Measurements from ENCODE around the gene VSTM2B.

Gene VSTM2B

DNA sequence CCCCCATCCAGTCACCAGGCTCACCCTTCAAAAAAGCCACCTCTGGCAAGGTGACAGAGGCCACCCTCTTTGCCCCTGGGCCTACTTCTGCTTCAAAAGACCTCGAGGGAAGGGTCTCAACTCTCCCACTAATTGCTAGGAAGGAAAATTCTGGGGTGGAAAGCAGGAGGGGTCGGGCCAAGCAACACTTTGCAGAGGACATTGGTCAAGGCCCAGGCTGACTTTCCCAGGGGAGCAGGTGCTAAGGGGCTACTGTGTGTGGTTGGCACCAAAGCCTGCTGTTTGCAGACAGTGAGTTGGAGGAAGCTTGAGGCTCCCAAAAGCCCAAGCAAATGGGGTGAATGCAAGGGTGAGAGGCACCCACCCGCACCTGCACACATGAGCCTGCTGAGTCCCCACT is 28.6 kb upstream of the VSTM2B start:
- DNase-seq: no peak

GRCh38 chr19:29497686-29498436 is 27.9 kb upstream of the VSTM2B start:
- DNase-seq: no peak

DNA sequence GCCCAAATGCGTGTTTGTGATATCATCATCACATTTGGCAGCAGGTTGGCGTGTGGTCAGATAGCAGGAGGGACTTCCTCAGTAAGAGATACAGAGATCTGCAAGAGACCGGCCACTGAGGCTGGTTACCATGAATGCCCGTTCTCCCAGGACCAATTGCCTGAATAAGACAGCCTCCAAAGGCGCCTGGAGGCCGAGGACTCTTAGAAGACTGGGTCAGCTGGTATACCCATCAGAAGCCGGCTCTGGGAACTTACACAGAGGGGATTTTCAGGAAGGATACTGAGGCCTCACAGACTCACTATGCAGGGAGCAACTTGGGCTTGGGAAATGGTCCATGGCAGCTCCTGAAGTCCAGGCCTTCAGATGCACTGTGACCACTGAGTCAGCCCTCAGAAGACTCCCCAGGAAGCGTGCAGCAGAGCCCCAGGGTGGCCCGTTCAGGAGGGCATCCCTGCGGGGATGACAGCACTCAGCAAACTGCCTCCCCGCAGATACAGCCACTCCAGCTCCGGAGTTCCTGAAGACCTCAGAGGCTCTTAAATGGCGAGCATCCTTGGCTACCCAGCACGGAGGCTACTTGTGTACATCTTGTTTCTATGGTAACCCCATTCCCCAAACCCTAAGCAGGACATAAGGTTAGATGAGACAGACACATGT is 26.4 kb upstream of the VSTM2B start:
- DNase-seq: no peak

- no peak for DNase-seq
These were observed 25.7 kb upstream of the VSTM2B start for GRCh38 chr19:29499921-29500590.

GRCh38 chr19:29501816-29502580 is 23.8 kb upstream of the VSTM2B start:
- no peak for DNase-seq

GRCh38 chr19:29502581-29502850 is 23.3 kb upstream of the VSTM2B start:
- DNase-seq: no peak

GRCh38 chr19:29503140-29503758 is 22.5 kb upstream of the VSTM2B start:
- no peak for DNase-seq

- DNase-seq: no peak
These were observed 22.0 kb upstream of the VSTM2B start for GRCh38 chr19:29503785-29504184.

- no peak for DNase-seq
These were observed 21.3 kb upstream of the VSTM2B start for GRCh38 chr19:29504454-29504853.

- DNase-seq: no peak
These were observed 20.5 kb upstream of the VSTM2B start for GRCh38 chr19:29505097-29505824.

- no peak for DNase-seq
These were observed 19.2 kb upstream of the VSTM2B start for GRCh38 chr19:29506619-29506911.

- DNase-seq: no peak
These were observed 18.5 kb upstream of the VSTM2B start for GRCh38 chr19:29507081-29507860.

DNA sequence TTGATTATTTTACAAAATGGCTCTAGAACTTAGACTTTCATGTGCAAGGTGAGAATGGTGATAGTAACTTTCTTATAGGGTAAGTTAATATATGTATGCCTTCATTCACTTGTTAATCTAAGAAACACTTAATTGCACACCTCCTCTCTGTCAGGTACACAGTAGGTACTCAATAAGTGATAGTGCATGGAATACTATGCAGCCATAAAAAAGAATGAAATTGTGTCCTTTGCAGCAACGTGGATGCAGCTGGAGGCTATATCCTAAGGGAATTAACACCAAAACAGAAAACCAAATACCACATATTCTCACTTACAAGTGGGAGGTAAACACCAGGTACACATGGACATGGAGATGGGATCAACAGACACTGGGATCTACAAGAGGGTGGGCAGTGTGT is 17.6 kb upstream of the VSTM2B start:
- DNase-seq: no peak

GRCh38 chr19:29509456-29509855 is 16.3 kb upstream of the VSTM2B start:
- DNase-seq: no peak

DNA sequence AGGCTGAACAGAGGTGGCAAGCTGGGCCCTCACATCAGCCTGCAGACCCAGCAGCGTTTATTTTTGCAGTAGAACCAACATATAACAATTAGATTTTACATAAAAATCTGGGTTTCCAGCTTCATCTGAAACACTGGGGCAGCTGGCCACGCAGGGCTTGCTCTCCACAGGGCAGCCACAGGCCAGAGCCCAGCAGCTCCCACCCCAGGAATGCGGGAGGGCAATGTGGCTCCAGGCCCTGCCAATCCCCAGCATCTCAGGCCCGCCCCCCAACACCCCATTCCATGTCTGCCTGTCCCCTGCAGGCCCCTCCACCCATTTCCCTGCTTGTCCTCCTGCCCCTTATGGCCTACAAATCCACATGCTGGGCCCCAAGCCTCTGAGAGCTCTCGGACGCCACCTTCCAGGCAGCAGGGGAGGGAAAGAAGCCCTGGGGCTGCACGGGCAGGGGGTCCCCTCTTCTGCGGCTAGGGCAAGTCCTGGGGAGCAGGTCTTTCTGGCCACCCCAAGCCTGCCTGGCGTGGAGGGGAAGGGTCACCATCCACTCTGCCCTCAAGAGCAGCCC is 15.0 kb upstream of the VSTM2B start:
- no peak for DNase-seq

DNA sequence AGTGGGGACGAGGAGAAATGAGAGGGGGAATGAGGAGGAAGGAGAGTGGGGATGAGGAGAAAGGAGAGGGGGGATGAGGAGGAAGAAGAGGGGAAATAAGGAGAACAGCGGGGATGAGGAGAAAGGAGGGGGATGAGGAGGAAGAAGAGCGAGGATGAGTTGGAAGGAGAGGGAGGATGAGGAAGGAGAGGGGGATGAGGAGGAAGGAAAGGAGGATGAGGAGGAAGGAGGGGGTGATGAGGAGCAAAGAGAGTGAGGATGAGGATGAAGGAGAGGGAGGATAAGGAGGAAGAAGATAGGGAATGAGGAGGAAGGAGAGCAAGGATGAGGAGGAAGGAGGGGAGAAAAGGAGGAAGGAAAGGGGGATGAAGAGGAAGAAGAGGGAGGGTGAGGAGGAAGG is 14.0 kb upstream of the VSTM2B start:
- no peak for DNase-seq

DNA sequence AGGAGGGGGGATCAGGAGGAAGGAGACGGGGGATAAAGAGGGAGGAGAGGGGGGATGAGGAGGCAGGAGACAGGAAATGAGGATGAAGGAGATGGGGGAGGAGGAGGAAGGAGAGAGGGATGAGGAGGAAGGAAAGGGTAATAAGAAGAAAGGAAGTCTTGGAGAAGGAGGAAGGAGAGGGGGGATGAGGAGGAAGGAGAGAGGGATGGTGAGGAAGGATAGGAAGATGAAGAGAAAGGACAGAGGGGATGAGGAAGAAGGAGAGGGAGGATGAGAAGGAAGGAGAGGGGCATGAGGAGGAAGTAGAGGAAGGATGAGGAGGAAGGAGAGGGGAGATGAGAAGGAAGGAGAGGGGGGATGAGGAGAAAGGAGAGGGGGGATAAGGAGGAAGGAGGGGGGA is 13.0 kb upstream of the VSTM2B start:
- DNase-seq: no peak

DNA sequence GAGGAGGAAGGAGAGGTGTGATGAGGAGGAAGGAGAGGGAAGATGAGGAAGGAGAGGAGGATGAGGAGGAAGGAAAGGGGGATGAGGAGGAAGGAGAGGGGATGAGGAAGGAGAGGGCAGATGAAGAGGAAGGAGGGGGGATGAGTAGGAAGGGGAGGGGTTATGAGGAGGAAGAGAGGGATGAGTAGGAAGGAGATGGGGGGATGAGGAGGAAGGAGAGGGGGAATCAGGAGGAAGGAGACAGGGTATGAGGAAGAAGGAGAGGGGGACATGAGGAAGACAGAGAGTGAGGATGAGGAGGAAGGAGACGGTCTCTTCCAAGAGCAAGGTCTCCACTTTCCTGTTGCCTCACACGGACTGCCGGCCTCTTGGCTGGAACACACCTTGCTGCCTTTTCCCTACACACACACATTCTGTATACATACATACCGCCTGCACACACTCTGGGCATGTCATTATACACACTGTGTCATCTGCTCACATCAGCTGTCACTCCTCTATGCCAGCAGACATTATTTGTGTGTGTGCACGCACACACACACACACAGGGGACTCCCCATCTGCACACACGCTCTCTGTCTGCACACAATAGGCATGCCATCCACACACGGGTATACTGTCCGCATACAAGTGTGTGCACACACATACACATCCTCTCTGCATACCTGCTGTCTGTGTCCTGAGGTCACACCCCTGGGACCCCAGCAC is 11.1 kb upstream of the VSTM2B start:
- DNase-seq: no peak

GRCh38 chr19:29515233-29515619 is 10.6 kb upstream of the VSTM2B start:
- no peak for DNase-seq

DNA sequence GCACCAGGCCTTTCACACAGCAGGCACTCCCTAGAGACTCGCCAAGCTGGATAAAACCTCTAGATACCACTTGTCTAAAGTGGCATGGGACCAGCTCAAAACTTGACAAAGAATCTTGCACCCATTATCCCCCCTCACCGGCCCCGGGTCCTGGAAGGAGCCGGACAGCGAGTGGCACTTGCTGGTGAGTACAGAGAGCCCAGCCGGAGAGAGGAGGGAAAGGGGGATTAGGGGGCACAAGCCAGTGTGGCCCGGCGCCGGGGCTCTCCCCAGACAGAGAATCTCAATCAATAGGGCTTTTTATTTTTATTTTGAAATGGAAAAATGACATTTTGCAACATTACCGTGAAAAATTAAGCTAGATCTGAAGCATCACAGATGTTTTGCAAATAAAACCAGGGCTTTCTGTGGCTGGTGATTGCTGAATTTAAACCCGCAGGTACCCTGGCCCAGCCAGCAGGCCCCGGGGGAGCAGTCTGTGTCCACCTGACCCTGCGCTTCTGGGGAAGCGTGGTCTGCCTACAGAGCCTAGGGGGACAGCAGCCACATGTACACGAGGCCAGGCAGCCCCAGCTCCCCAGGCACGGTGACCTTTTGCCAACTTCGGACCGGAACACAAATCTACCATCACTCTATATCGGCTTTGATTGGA is 10.0 kb upstream of the VSTM2B start:
- DNase-seq: no peak

Measured in NCI-H2029 (cell line).